Smooth muscle cell of the brain vasculature (primary cell): ENCODE measurements around the gene R3HDM2.
"Not testable (repeated sequence)": the region's sequence is repeated elsewhere in the genome, so short reads cannot be mapped to it uniquely, and the experiment has no call there.

Experiments
- DNase-seq: peaks from one replicate; pipeline ENCODE4 v3.0.0-alpha.2; 2012; ENCODE audit warnings: low read depth, low spot score

R3HDM2 gene

GRCh38 chr12:57377103-57377840 is 53.6 kb downstream of the R3HDM2 start:
- DNase-seq: no peak

DNA sequence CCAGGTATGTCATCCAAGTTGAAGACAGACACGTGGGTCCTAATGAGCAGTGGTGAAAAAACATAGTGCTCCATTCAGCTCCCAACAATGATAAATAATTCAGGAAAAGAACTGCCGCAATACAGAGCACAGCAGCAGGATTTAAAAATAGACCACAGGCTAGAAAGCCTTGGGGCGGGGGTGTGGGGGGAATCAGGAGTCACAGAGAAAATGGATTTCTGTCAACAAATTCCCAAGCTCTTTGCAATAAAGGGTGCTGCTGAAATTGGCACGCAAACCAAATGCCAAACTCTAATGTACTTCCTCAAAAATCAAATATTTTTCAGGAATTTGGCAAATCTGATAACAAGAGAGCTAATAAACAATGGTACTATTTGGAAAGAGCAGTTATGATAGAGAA is 58.6 kb downstream of the R3HDM2 start:
- no peak for DNase-seq

DNA sequence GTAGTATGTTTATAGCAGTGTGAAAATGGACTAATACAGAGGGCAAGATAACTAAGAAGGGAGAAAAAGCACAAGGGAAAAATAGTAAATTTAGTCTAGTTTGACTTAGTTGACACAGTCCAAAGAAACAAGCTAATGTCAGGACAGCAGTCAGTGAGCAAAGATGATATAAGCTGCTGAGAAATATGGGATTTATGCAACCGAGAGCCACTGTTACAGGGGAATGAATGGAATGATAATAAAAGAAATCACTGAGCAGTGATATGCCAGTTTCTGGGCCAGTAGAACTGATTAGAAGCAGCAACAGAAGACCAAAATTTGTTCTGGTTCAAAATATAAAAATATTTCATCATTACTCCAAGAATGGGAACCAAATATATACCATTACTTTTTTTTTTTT is 60.1 kb downstream of the R3HDM2 start:
- no peak for DNase-seq

- no peak for DNase-seq
These were observed 60.8 kb downstream of the R3HDM2 start for GRCh38 chr12:57370072-57370471.

- DNase-seq: no peak
These were observed 61.6 kb downstream of the R3HDM2 start for GRCh38 chr12:57369202-57369601.

DNA sequence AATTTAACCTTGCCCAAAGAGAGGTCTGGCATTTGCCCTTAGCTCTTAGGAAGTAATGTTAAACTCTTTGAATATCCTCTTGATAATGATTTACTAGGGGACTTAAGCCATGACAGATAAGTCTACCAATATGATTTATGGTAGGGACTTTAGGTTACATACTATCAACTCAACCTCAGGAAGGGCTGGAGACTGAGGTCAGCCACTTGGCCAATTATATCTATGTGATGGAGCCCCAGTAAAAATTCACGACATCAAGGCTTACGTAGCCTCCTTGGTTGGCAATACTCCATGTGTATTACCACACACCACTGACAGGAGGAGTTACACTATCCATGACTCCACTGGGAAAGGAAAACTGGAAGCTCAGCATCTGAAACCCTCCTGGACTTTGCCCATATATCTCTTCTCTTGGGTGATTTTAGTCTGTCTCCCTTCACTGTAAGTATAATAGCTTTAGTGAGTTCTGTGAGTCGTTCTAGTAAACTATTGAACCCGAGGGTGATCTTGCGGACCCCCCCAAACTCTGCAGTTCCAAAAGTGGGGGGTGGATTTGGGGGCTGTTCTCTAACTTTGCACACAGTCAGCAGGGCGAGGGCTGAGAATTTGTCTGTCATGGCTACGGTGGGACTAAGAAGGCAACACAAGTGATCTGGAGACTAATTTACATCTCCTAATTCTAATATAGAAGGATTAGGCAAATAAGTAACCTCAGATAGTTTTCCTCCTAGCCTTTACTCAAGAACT is 62.3 kb downstream of the R3HDM2 start:
- DNase-seq: no peak

GRCh38 chr12:57367121-57367520 is 63.7 kb downstream of the R3HDM2 start:
- DNase-seq: no peak

DNA sequence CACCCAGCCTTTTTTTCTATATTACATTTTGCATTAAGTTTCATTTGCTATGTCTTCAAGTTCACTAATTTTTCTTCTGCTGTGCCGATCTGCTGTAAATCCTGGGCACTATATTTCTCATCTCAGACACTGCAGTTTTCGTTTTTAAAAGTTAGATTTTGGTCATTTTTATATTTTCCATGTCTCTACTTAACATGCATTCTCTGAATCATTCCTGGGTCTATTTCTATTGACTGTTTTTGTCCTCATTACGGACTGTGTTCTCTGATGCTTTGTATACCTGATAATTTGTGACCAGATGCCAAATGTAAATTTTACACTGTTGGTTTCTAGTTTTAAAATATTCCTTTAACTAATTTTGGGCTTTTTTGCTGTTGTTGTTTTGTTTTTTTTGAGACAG is 64.5 kb downstream of the R3HDM2 start:
- DNase-seq: no peak

- DNase-seq: not testable (repeated sequence)
These were observed 66.7 kb downstream of the R3HDM2 start for GRCh38 chr12:57364156-57364555.

DNA sequence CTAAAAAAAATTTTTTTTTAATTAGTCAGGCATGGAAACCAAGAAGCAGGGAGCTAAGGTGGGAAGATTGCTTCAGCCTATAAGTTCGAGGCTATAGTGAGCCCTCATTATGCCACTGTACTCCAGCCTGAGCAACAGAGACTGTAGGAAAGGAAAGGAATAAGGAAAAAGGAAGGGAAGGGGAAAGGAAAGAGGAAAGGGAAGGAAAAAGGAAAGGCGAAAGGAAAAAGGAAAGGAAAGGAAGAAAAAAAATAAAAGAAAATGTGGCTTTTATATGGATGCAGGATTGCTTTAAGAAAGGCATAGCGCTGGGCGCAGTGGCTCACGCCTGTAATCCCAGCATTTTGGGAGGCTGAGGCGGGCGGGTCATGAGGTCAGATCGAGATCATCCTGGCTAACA is 70.4 kb downstream of the R3HDM2 start:
- no peak for DNase-seq

DNA sequence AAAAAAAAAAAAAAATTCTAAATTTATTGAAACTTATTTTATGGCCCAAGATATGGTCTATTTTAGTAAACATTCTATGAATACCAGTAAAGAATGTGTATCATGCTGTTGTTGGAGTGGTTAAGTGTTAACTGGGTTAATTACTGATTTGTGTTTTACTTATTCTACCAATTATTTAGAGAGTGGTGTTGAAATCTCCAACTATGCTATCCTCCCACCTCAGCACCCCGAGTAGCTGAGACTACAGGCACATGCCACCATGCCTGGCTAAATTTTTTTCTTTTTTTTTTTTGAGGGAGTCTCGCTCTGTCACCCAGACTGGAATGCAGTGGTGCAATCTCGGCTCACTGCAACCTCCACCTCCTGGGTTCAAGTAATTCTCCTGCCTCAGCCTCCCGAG is 72.2 kb downstream of the R3HDM2 start:
- DNase-seq: no peak

GRCh38 chr12:57355734-57356133 is 75.1 kb downstream of the R3HDM2 start:
- DNase-seq: no peak

DNA sequence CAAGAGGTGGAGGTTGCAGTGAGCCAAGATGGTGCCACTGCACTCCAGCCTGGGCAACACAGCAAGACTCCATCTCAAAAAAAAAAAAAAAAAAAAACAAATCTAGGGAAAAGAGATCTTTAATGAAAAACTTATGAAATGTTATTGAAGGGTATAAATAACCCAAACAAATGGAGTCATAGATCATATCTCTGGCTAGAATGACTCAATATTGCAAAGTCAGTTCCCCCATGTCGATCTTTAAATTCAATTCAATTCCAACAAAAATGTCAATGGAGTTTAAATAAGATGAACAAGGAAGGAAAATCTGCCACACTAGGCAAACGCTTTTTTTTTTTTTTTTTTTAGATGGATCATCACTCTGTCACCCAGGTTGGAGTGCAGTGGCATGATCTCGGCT is 78.7 kb downstream of the R3HDM2 start:
- no peak for DNase-seq

- DNase-seq: no peak
These were observed 83.6 kb downstream of the R3HDM2 start for GRCh38 chr12:57347284-57347683.

DNA sequence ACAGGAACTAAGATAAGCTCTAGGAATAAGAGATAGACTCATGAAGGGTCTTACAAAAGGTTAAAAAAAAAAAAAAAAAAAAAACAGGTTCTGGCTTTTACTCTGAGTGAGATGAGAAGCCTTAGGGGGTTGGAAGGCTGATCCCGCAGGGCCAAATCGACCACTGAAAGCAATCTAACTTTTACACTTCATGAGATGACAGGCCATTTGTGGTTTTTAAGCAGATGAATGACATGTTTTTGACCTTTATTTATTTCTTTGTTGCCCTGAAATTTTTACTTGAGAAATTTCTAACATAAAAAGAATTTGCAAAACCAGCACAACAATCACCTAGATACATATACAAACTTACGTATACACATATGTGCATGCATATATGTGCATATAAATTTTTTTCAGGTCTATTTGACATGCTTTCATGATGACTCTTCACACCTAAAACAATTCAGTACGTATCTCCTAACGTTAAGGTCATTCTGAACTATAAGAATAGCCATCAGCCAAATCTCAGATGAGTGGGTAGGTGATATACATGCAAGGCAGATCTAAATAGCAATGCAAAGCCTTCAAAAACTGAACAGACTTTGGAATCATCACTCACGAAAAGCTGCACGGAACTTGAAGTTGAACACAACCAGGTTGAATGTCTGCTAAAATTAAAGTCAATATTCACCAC is 87.0 kb downstream of the R3HDM2 start:
- no peak for DNase-seq

GRCh38 chr12:57342207-57342691 is 88.6 kb downstream of the R3HDM2 start:
- no peak for DNase-seq

- no peak for DNase-seq
These were observed 89.4 kb downstream of the R3HDM2 start for GRCh38 chr12:57341275-57341990.

DNA sequence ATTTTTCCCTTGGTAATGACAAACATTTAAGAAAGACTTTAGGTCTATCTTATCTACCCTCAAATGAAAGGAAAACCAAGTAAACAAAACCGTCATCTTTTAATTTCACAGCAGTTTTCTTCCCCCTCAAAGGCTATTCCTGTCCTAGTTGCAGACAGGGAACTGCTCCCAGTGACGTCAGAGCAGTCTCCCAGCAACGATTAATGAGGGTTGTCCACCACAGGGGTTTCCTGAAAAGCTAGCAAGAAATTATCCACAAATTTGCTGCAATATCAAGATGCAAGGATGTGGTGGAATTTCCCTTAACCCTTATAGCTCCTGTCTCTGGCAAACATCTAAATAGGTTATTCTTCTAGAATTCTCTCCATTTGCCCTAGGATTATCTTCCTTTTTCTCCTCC is 90.7 kb downstream of the R3HDM2 start:
- no peak for DNase-seq

DNA sequence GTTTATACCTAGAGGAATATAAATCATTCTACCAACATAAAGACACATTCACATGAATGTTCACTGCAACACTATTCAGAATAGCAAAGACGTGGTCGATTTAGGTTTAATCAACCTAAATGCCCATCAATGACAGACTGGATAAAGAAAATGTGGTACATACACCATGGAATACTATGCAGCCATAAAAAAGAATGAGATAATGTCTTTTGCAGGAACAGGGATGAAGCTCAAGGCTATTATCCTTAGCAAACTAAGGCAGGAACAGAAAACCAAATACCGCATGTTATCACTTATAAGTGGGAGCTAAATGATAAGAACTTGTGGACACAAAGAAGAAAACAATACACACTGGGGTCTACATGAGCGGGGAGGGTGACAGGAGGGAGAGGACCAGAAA is 94.5 kb downstream of the R3HDM2 start:
- DNase-seq: not testable (repeated sequence)

GRCh38 chr12:57334219-57334618 is 96.6 kb downstream of the R3HDM2 start:
- DNase-seq: no peak

DNA sequence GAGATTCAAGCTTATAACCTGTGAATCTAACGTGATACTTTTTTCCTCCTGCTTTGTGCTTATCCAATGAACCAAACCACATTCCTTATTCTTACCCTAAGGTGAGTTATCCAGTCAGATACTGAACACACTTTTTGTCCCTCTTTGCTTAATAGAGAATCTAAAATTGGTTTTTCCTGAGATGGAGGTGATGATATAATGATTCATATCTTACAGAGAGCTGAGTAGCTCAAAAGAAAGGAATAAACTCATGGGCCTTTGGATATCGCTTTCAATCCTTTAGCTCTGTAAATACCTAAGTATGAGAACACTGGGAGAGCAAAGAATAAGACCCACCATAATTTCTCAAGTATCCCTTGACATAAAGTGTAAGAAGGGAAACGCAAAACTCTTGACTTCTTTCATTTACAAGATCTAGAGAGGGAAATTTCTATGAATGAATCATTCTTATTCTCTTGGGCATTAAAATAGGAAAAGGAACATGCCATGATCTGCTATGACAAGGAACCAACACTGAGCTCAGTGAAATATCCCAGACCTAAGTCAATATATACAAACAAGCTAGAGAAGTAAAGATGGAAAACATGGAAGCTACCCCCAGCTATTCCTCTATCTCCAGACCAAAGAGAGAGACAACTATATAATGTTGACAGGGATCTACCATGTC is 98.1 kb downstream of the R3HDM2 start:
- DNase-seq: no peak
